Measurements from ENCODE around the gene KRTDAP.

KRTDAP gene

DNA sequence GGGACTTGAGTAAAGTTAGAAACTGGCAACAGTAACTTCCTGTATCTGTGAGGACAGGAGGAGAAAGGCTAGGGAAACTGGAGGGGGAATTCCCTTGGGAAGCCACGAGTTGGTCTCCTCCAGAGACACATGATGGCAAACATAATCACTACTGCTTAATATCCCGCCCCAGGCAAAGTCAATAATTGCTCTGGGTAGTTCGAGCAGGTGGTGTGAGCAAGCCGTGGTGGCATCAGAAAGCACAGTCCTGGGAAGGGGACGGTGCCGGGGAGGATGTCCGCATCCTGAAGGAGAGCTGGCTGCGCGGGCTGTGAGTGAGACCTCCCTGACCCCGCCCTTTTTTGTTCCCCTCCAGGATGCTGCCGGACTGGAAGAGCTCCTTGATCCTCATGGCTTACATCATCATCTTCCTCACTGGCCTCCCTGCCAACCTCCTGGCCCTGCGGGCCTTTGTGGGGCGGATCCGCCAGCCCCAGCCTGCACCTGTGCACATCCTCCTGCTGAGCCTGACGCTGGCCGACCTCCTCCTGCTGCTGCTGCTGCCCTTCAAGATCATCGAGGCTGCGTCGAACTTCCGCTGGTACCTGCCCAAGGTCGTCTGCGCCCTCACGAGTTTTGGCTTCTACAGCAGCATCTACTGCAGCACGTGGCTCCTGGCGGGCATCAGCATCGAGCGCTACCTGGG, 40.8 kb downstream of the KRTDAP start:
- no peak for DNase-seq

DNA sequence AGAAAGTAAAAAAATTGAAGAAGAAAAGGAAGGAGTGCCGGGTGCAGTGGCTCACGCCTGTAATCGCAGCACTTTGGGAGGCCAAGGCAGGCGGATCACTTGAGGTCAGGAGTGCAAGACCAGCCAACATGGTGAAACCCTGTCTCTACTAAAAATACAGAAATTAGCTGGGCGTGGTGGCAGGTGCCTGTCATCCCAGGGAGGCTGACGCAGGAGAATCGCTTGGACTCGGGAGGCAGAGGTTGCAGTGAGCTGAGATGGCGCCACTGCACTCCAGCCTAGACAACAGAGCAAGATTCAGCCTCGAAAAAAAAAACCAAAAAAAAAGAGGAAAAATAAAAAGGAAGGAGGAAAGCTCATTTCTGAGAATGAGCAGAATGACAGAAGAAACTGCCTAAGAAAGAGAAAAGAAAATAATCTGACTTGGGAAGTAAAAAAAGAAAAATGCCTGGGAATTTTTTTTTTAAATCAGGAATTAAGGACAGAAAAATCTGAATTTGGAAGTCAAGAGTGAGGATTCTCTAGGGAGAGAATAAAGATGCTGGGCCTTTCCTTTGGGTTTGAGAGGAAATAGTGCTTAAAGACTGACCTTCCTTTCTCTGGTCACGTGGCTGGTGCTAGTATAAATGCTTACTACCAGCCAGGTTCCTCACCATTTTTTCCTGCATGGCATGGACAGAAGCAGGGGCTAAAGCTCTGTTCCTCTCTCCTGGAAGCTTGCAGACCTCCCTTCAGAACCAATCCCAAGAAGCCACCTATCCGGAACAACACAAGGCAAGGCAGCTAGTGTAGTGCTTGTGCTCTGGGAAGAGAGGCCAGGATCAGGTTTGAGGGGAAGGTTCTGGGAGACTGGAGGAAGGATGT, 42.4 kb downstream of the KRTDAP start, which contains the start of gene FFAR2:
Gene FFAR2, plus strand, starts transcription at position 652 of the 864 bp plus-strand sequence. CDS start 1,458 bp downstream, outside the sequence.
- no peak for DNase-seq

DNA sequence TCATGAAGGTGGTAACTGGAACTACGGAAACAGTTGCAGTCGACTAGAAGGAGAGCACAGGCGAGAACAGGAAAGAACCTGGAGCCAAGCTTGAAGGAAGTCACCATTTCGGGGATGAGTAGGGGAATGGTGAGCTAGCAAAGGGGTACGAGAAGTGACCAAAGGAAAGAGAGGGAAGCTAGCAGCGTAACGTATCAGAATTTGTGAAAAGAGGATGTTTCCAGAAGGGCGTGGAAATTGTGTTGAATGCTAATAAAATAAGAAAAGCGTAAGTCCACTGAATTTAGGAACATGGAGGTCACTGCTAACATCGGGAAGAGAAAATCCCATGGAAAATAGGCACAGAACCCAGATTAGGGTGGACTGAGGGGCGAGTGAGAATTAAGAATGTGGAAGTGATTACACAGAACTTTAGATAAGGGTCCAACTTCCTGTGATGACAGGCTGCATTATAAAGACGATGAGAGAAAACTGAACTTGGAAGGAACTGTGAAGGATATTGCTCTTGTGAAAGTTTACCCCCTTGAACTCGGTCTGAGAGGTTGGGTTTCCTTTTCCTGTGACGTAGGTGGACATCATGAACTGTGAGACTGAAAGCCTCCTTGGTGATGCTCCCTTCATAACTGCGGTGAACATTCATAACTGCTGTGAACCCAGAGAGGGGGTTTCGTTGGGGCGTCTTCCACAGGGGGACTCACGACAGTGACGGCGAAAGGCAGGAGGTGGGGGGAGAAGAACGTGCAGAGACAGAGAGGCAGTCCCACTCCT, 44.3 kb downstream of the KRTDAP start:
- DNase-seq: no peak

DNA sequence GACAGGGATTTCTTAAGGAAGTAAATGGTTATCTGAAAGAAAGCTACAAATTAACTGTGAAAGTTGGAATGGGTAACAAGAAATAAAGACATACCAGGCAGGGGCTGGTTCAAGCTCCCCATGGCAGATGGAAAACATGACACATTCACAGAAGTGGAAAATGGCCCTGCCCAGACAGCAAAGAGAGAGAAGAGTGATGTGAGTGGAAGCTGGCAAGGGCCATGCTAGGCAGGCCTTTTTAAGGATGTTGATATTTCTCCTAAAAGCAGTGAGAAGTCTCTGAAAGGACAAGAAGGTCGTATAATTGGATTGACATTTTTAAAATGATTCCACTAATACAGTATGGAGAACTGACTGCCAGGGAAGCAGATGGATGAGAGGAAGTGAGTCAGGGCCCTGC, 45.5 kb downstream of the KRTDAP start:
- no peak for DNase-seq

DNA sequence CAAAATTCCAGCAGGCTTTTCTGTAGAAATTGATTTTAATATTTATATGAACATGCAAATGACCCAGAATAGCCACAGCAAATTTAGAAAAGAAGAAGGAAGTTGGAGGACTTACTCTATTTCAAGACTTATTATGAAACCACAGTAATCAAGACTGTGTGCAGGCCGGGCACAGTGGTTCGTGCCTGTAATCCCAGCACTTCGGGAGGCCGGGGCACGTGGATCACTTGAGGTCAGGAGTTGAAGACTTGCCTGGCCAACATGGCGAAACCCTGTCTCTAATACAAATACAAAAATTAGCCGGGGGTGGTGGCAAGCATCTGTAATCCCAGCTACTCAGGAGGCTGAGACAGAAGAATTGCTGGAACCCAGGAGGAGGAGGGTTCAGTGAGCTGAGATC, 48.2 kb downstream of the KRTDAP start:
- no peak for DNase-seq

DNA sequence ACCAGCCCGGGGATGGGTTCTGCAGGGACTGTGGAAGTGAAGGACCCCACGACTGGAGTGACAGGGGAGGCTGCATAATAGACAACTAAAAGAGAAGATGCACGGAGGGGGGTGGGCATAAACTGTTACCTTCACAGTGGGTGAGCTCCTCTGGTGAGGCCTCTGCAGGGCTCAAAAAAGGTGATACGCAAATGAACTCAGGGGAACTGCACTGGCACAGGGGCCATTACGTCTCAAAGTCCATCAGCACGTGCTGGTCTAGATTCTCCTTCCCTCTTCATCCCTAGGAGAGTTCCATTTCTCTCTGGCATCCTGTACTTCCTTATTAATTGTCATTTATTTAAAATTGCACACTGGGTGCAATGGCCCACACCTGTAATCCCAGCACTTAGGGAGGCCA, 50.3 kb downstream of the KRTDAP start:
- DNase-seq: no peak

DNA sequence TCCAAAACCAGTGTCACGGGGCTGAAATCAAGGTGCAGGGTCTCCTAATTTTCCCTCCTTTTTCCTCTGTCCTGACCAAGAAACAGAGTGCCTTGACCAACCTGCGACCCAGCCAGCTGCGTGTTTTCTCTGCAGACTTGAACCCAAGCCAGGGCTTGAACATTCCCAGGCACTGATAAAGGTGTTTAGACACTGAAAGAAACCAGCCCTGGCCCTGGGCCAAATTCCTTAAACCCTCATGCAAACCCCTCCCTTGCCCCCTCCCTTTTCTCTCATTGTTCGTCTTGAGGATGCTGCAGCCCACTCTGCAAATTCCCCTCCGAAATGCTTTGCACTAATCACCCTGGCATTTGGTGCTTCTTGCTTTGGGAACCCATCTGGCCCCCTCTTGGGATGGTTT, 51.7 kb downstream of the KRTDAP start:
- DNase-seq: no peak

DNA sequence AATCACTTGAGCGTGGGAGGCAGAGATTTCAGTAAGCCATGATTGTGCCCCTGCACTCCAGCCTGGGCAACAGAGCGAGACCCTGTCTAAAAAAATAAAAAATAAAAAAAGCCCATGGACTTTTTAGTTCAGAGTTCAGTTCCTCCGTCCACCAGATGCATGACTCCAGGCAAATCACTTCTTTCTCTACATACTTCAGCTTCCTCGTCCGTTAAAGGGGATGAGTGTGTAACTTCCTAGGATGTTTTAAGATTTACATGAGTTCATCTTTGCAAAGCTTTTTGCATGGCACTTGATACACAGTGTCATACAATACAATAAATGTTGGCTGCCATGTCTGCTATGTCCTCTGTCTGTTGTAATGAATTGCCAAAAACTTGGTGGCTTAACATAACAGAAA, 52.2 kb downstream of the KRTDAP start:
- no peak for DNase-seq

DNA sequence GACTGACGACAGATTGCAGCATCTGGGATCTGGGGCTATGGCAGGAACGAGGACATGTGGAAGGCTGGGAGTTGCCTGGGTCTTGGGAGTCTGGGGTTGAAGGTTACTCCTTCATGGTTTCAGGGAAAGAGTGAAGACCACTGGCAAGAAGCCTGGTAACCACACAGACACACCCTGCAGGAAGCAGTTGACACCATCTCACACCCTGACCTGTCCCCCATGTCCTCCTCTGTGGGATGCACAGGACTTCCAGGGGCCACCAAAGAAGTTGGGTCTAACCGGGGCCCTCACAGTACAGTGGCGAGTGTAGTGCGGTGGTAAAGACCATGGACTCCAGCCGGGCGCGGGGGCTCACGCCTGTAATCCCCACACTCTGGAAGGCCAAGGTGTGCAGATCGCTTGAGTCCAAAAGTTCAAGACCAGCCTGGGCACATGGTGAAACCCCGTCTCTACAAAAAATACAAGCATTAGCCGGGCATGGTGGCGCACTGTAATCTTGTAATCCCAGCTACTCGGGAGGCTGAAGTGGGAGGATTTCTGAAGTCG, 52.8 kb downstream of the KRTDAP start:
- DNase-seq: no peak
